HEK293 (cell line): Measurements from ENCODE around the gene FKBP10.

ENCODE experiments used
- CTCF ChIP-seq: fragments of 450-650 bp; formaldehyde crosslinking; IDR thresholded peaks from 2 replicates; pipeline ENCODE4 v1.5.1; 2016; ENCODE audit warnings: missing biosample characterization, missing genetic modification characterization
- EGR2 ChIP-seq: fragments of 450-650 bp; formaldehyde crosslinking; IDR thresholded peaks from 2 replicates; pipeline ENCODE4 v1.5.1; 2016; ENCODE audit warnings: low read depth, missing biosample characterization, missing genetic modification characterization
- FEZF1 ChIP-seq: fragments of 450-650 bp; formaldehyde crosslinking; IDR thresholded peaks from 2 replicates; pipeline ENCODE4 v1.5.1; 2016; ENCODE audit warnings: missing biosample characterization, missing genetic modification characterization
- GLIS1 ChIP-seq: fragments of 450-650 bp; formaldehyde crosslinking; IDR thresholded peaks from 2 replicates; pipeline ENCODE4 v1.5.1; 2016; ENCODE audit warnings: missing biosample characterization, missing genetic modification characterization
- HOXA7 ChIP-seq: sonication (generic); formaldehyde crosslinking; IDR thresholded peaks from 2 replicates; pipeline ENCODE4 v1.8.1; 2022; ENCODE audit warnings: missing genetic modification reagents, borderline replicate concordance
- KLF10 ChIP-seq: fragments of 450-650 bp; IDR thresholded peaks from 2 replicates; pipeline ENCODE4 v1.5.1; 2018; ENCODE audit warnings: missing biosample characterization, mild to moderate bottlenecking, missing genetic modification characterization
- KLF16 ChIP-seq: fragments of 450-650 bp; formaldehyde crosslinking; IDR thresholded peaks from 2 replicates; pipeline ENCODE4 v1.5.1; 2017; ENCODE audit warnings: missing biosample characterization, missing genetic modification characterization
- KLF8 ChIP-seq: fragments of 450-650 bp; formaldehyde crosslinking; IDR thresholded peaks from 2 replicates; pipeline ENCODE4 v1.5.1; 2016; ENCODE audit warnings: missing biosample characterization, missing genetic modification characterization
- MYNN ChIP-seq: fragments of 450-650 bp; formaldehyde crosslinking; IDR thresholded peaks from 2 replicates; pipeline ENCODE4 v1.5.1; 2016; ENCODE audit warnings: missing biosample characterization, missing genetic modification characterization, borderline replicate concordance
- SCRT1 ChIP-seq: fragments of 450-650 bp; formaldehyde crosslinking; IDR thresholded peaks from 2 replicates; pipeline ENCODE4 v1.5.1; 2016; ENCODE audit warnings: missing biosample characterization, missing genetic modification characterization, borderline replicate concordance
- SP7 ChIP-seq: fragments of 450-650 bp; formaldehyde crosslinking; IDR thresholded peaks from 2 replicates; pipeline ENCODE4 v1.5.1; 2016; ENCODE audit warnings: missing biosample characterization, missing genetic modification characterization
- TSHZ1 ChIP-seq: fragments of 450-650 bp; formaldehyde crosslinking; IDR thresholded peaks from 2 replicates; pipeline ENCODE4 v1.5.1; 2016; ENCODE audit warnings: missing biosample characterization, missing genetic modification characterization, borderline replicate concordance
- YY1 ChIP-seq: fragments of 450-650 bp; formaldehyde crosslinking; IDR thresholded peaks from 2 replicates; pipeline ENCODE4 v1.5.1; 2018; ENCODE audit warnings: missing biosample characterization, missing genetic modification characterization
- ZBTB20 ChIP-seq: fragments of 450-650 bp; formaldehyde crosslinking; IDR thresholded peaks from 2 replicates; pipeline ENCODE4 v1.5.1; 2016; ENCODE audit warnings: missing biosample characterization, missing genetic modification characterization
- ZBTB21 ChIP-seq: fragments of 450-650 bp; formaldehyde crosslinking; IDR thresholded peaks from 2 replicates; pipeline ENCODE4 v1.5.1; 2017; ENCODE audit warnings: missing biosample characterization, missing genetic modification characterization
- ZBTB8A ChIP-seq: fragments of 450-650 bp; formaldehyde crosslinking; IDR thresholded peaks from 2 replicates; pipeline ENCODE4 v1.5.1; 2016; ENCODE audit warnings: missing biosample characterization, missing genetic modification characterization
- ZFHX2 ChIP-seq: fragments of 450-650 bp; formaldehyde crosslinking; conservative IDR thresholded peaks from 2 replicates; pipeline ENCODE4 v1.5.1; 2016; ENCODE audit warnings: missing biosample characterization, missing genetic modification characterization
- ZFP37 ChIP-seq: fragments of 450-650 bp; formaldehyde crosslinking; IDR thresholded peaks from 2 replicates; pipeline ENCODE4 v1.5.1; 2016; ENCODE audit warnings: missing biosample characterization, missing genetic modification characterization
- ZNF132 ChIP-seq: fragments of 450-650 bp; formaldehyde crosslinking; IDR thresholded peaks from 2 replicates; pipeline ENCODE4 v1.5.1; 2017; ENCODE audit warnings: missing biosample characterization, missing genetic modification characterization, borderline replicate concordance
- ZNF146 ChIP-seq: fragments of 450-650 bp; formaldehyde crosslinking; IDR thresholded peaks from 2 replicates; pipeline ENCODE4 v1.5.1; 2016; ENCODE audit warnings: missing biosample characterization, missing genetic modification characterization
- ZNF292 ChIP-seq: fragments of 450-650 bp; formaldehyde crosslinking; IDR thresholded peaks from 2 replicates; pipeline ENCODE4 v1.5.1; 2016; ENCODE audit warnings: low read depth, missing biosample characterization, missing genetic modification characterization, borderline replicate concordance
- ZNF548 ChIP-seq: fragments of 450-650 bp; formaldehyde crosslinking; IDR thresholded peaks from 2 replicates; pipeline ENCODE4 v1.5.1; 2016; ENCODE audit warnings: missing biosample characterization, missing genetic modification characterization
- ZNF658 ChIP-seq: fragments of 450-650 bp; formaldehyde crosslinking; IDR thresholded peaks from 2 replicates; pipeline ENCODE4; 2016; ENCODE audit warnings: missing biosample characterization, missing genetic modification characterization
- ZNF660 ChIP-seq: fragments of 450-650 bp; IDR thresholded peaks from 2 replicates; pipeline ENCODE4 v1.5.1; 2018; ENCODE audit warnings: missing biosample characterization, mild to moderate bottlenecking, missing genetic modification characterization
- ZNF830 ChIP-seq: fragments of 450-650 bp; IDR thresholded peaks from 2 replicates; pipeline ENCODE4 v1.5.0; 2018; ENCODE audit warnings: missing biosample characterization, missing genetic modification characterization, low read depth, mild to moderate bottlenecking, moderate library complexity
- ZNF837 ChIP-seq: fragments of 450-650 bp; formaldehyde crosslinking; IDR thresholded peaks from 2 replicates; pipeline ENCODE4 v1.5.1; 2016; ENCODE audit warnings: missing biosample characterization, missing genetic modification characterization
- TF ChIP-seq, protein P1 (sequence below): fragments of 450-650 bp; formaldehyde crosslinking; IDR thresholded peaks from 2 replicates; pipeline ENCODE4 v1.5.1; 2016; ENCODE audit warnings: missing biosample characterization, missing genetic modification characterization
- TF ChIP-seq, protein P2 (sequence below): fragments of 450-650 bp; formaldehyde crosslinking; IDR thresholded peaks from 2 replicates; pipeline ENCODE4 v1.5.1; 2017; ENCODE audit warnings: missing biosample characterization, missing genetic modification characterization

The FKBP10 gene

GRCh38 chr17:41811549-41812380 is 1.0 kb upstream of the FKBP10 start, which contains the start of gene P3H4 (continued):
- TF ChIP-seq ZBTB20 (tag by site-specific recombination) = peak; percentile 88
- TF ChIP-seq ZNF658 (tag by site-specific recombination) = no peak
- peak; percentile 12; the same call in 1 of the 2 replicates for TF ChIP-seq YY1 (tag by site-specific recombination)
- peak; percentile 46; the same call in 1 of the 2 replicates for TF ChIP-seq ZNF146 (tag by site-specific recombination)
- peak; percentile 71; the same call in 1 of the 2 replicates for TF ChIP-seq EGR2 (tag by site-specific recombination)
- TF ChIP-seq ZNF837 = no peak
- TF ChIP-seq MYNN (tag by site-specific recombination) = 0 out of 2 replicates have a peak, but pooled peaks have one; percentile 12
- TF ChIP-seq ZNF548 = no peak
- no peak for TF ChIP-seq ZNF830 (tag by site-specific recombination)
- TF ChIP-seq FEZF1 = no peak
- TF ChIP-seq SCRT1 (tag by site-specific recombination) = 0 out of 2 replicates have a peak, but pooled peaks have one; percentile 55
- TF ChIP-seq TSHZ1 = no peak
- no peak for TF ChIP-seq ZBTB21 (tag by site-specific recombination)
- peak; percentile 86 for TF ChIP-seq ZBTB8A (tag by site-specific recombination)
- peak; percentile 78 for TF ChIP-seq CTCF (tag by site-specific recombination)
- TF ChIP-seq ZNF292 (tag by site-specific recombination) = no peak
- peak; percentile 84 for TF ChIP-seq GLIS1 (tag by site-specific recombination)
- TF ChIP-seq, protein P1, sequence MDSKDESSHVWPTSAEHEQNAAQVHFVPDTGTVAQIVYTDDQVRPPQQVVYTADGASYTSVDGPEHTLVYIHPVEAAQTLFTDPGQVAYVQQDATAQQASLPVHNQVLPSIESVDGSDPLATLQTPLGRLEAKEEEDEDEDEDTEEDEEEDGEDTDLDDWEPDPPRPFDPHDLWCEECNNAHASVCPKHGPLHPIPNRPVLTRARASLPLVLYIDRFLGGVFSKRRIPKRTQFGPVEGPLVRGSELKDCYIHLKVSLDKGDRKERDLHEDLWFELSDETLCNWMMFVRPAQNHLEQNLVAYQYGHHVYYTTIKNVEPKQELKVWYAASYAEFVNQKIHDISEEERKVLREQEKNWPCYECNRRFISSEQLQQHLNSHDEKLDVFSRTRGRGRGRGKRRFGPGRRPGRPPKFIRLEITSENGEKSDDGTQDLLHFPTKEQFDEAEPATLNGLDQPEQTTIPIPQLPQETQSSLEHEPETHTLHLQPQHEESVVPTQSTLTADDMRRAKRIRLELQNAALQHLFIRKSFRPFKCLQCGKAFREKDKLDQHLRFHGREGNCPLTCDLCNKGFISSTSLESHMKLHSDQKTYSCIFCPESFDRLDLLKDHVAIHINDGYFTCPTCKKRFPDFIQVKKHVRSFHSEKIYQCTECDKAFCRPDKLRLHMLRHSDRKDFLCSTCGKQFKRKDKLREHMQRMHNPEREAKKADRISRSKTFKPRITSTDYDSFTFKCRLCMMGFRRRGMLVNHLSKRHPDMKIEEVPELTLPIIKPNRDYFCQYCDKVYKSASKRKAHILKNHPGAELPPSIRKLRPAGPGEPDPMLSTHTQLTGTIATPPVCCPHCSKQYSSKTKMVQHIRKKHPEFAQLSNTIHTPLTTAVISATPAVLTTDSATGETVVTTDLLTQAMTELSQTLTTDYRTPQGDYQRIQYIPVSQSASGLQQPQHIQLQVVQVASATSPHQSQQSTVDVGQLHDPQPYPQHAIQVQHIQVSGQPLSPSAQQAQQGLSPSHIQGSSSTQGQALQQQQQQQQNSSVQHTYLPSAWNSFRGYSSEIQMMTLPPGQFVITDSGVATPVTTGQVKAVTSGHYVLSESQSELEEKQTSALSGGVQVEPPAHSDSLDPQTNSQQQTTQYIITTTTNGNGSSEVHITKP (tag by site-specific recombination) = peak; percentile 29; the same call in 1 of the 2 replicates
- peak; percentile 45 for TF ChIP-seq SP7 (tag by site-specific recombination)
- TF ChIP-seq ZNF132 (tag by site-specific recombination) = no peak
- peak; percentile 41; the same call in 1 of the 2 replicates for TF ChIP-seq HOXA7
- TF ChIP-seq KLF8 = peak; percentile 95
- peak; percentile 89 for TF ChIP-seq ZNF660 (tag by site-specific recombination)
- peak; percentile 69 for TF ChIP-seq KLF10 (tag by site-specific recombination)
- TF ChIP-seq ZFP37 = no peak
- peak; percentile 74 for TF ChIP-seq ZFHX2 (tag by site-specific recombination)
- TF ChIP-seq KLF16 (tag by site-specific recombination) = peak; percentile 26; the same call in 1 of the 2 replicates
- TF ChIP-seq, protein P2, sequence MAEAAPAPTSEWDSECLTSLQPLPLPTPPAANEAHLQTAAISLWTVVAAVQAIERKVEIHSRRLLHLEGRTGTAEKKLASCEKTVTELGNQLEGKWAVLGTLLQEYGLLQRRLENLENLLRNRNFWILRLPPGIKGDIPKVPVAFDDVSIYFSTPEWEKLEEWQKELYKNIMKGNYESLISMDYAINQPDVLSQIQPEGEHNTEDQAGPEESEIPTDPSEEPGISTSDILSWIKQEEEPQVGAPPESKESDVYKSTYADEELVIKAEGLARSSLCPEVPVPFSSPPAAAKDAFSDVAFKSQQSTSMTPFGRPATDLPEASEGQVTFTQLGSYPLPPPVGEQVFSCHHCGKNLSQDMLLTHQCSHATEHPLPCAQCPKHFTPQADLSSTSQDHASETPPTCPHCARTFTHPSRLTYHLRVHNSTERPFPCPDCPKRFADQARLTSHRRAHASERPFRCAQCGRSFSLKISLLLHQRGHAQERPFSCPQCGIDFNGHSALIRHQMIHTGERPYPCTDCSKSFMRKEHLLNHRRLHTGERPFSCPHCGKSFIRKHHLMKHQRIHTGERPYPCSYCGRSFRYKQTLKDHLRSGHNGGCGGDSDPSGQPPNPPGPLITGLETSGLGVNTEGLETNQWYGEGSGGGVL = no peak
